AG04450 (cell line): ENCODE results near the gene TAGLN3. TPM values are rescaled to one million over a fixed set of nuclear protein-coding genes. Genes with fewer than 3 reads are reported as not detected.

Experiments used
- CTCF ChIA-PET: fragments of 300-600, 350-600 bp; formaldehyde crosslinking; extraction: SDS; loops from one replicate; lab custom pipeline; 2022; ENCODE audit warnings: antibody characterized with exemption, inconsistent platforms; lab: Charles Lee
- POLR2A ChIA-PET: fragments of 350-600 bp; formaldehyde crosslinking; extraction: SDS; loops from one replicate; lab custom pipeline; 2021; ENCODE audit warnings: antibody characterized with exemption, inconsistent platforms; lab: Yijun Ruan, JAX
- DNase-seq: peaks from one replicate; pipeline ENCODE4 v3.0.0-alpha.2; 2011; ENCODE audit warnings: low read depth, low spot score
- H3K27ac ChIP-seq: one replicate; pipeline ENCODE4 v1.5.1; 2012; ENCODE audit warnings: low read depth, low read length, control low read depth
- H3K27me3 ChIP-seq: one replicate; pipeline ENCODE4 v1.6.0; 2012; ENCODE audit warnings: low read length; ENCODE audit not compliant: control insufficient read depth, insufficient read depth
- H3K4me3 ChIP-seq: 2 replicates; pipeline ENCODE4 v1.5.1; 2011; ENCODE audit warnings: mild to moderate bottlenecking, low read depth, low read length, control low read depth
- H3K9me3 ChIP-seq: 2 replicates; pipeline ENCODE4 v1.5.1; 2012; ENCODE audit warnings: low read length; ENCODE audit not compliant: control insufficient read depth, insufficient read depth
- CTCF ChIP-seq: IDR thresholded peaks from 2 replicates; pipeline ENCODE4 v1.5.1; 2011; ENCODE audit warnings: low read depth, low read length, control low read depth, inconsistent platforms
- polyA plus RNA-seq: library from polyadenylated mRNA; depleted of rRNA; stranded (reverse); fragments of >200 nt; gene quantifications from 2 replicates; pipeline ENCODE4 v1.2.3, GENCODE V29; 2011

The TAGLN3 gene
- polyA plus RNA-seq, 1 experiment: 2.5 TPM

GRCh38 chr3:111999484-112000324 is 982 bp downstream of the TAGLN3 start:
- no peak for TF ChIP-seq CTCF
- no peak for DNase-seq
- CTCF ChIA-PET: interaction anchor here (0.5 to 11.9 kb wide), 6 partner anchors 11 to 44 kb away, joined by 3 to 118 read pairs (median 18); no protein-coding TSS in a partner anchor
- Histone ChIP-seq H3K9me3 (no peaks in the 10 kb centered on the region), H3K27me3 (no peaks in the 10 kb centered on the region), H3K27ac (peak overlapping the region; percentile 49), H3K4me3 (peak overlapping the region; percentile 55)
- POLR2A ChIA-PET: interaction anchor here (1.4 kb wide), 1 partner anchor 21 kb away, joined by 4 read pairs; the partner anchor contains the start of gene ABHD10

- POLR2A ChIA-PET: no interaction called here
- Histone ChIP-seq H3K4me3 (no peak overlapping the region), H3K27me3 (no peaks in the 10 kb centered on the region), H3K27ac (no peak overlapping the region), H3K9me3 (no peaks in the 10 kb centered on the region)
- no peak for DNase-seq
- CTCF ChIA-PET: interaction anchor here (2.6 to 11.9 kb wide), 3 partner anchors 11 to 43 kb away, joined by 8 to 118 read pairs (median 31); no protein-coding TSS in a partner anchor
- TF ChIP-seq CTCF: no peak
Observed at GRCh38 chr3:112000367-112000771, 1.6 kb downstream of the TAGLN3 start.

- Histone ChIP-seq H3K27me3 (no peaks in the 10 kb centered on the region), H3K9me3 (no peaks in the 10 kb centered on the region), H3K4me3 (no peak overlapping the region), H3K27ac (no peak overlapping the region)
- ChIA-PET CTCF (interaction anchor here (1.2 to 11.9 kb wide), 4 partner anchors 11 to 332 kb away, joined by 3 to 118 read pairs (median 20); no protein-coding TSS in a partner anchor), POLR2A (no interaction called here)
- DNase-seq: no peak
- no peak for TF ChIP-seq CTCF
Observed at GRCh38 chr3:112000966-112001365, 2.2 kb downstream of the TAGLN3 start.

- CTCF ChIA-PET: interaction anchor here (1.2 to 11.9 kb wide), 4 partner anchors 11 to 332 kb away, joined by 3 to 118 read pairs (median 20); no protein-coding TSS in a partner anchor
- no peaks in the 10 kb centered on the region for H3K27me3 ChIP-seq
- no peak for TF ChIP-seq CTCF
- no peak for DNase-seq
- POLR2A ChIA-PET: no interaction called here
- H3K27ac ChIP-seq: no peak overlapping the region
- H3K9me3 ChIP-seq: no peaks in the 10 kb centered on the region
- no peak overlapping the region for H3K4me3 ChIP-seq
Observed at GRCh38 chr3:112001526-112001925, 2.8 kb downstream of the TAGLN3 start.
